PFSK-1 (cell line): ENCODE data around the gene SLC9B2.

Experiments
- FOXP2 ChIP-seq: optimal IDR thresholded peaks from 2 replicates; pipeline ENCODE3; 2011; ENCODE audit warnings: borderline replicate concordance, control low read depth, inconsistent platforms; ENCODE audit not compliant: insufficient read depth; ENCODE audit errors: extremely low read length, extremely low read depth
- POLR2AphosphoS5 ChIP-seq: IDR thresholded peaks from 2 replicates; pipeline ENCODE4 v1.6.1; 2012; ENCODE audit warnings: low read depth, mild to moderate bottlenecking, control low read depth, low read length, moderate library complexity
- REST ChIP-seq, 2 experiments: IDR thresholded peaks; 2 replicates each; pipeline versions ENCODE4 v1.6.1 to v1.8.0; 2011 to 2012; ENCODE audit warnings: low read depth in 2 of 2, low read length in 2 of 2, control low read depth in 1 of 2, inconsistent platforms in 1 of 2, mild to moderate bottlenecking in 1 of 2, moderate library complexity in 1 of 2; ENCODE audit not compliant: insufficient read depth in 1 of 2
- SIN3A ChIP-seq: IDR thresholded peaks from 2 replicates; pipeline ENCODE4 v1.6.1; 2012; ENCODE audit warnings: mild to moderate bottlenecking, low read length, moderate library complexity, borderline replicate concordance; ENCODE audit not compliant: insufficient read depth
- TAF1 ChIP-seq: IDR thresholded peaks from 2 replicates; pipeline ENCODE4 v1.6.1; 2012; ENCODE audit warnings: low read length, control low read depth, borderline replicate concordance; ENCODE audit not compliant: insufficient read depth

- TF ChIP-seq POLR2AphosphoS5 (no peak), TAF1 (no peak), REST (IDR thresholded peaks at IDR 0.05; ENCODE audit: insufficient read depth in 1 of 2, low read depth in 2 of 2, low read length in 2 of 2) (no peak), SIN3A (no peak), FOXP2 (no peak)
Measured at GRCh38 chr4:103073792-103074438, 2.6 kb downstream of the SLC9B2 start.
